Tibial nerve (tissue), 4 donors: ENCODE measurements around the gene SPIRE2. TPM values are rescaled to one million over a fixed set of nuclear protein-coding genes. Genes with fewer than 3 reads are reported as not detected.

ENCODE experiments used
- DNase-seq, 2 donors: peaks; one replicate each; pipeline ENCODE4 v3.0.0-alpha.2; 2019; ENCODE audit warnings: low spot score in 2 of 2
- H3K27ac ChIP-seq, 4 donors: fragments of 200-600 bp; sonication (generic) in 3 of 4; one replicate each; pipeline ENCODE4 v1.5.1; 2017 to 2019; ENCODE audit warnings: mild to moderate bottlenecking in 1 of 4
- H3K27me3 ChIP-seq, 2 donors: fragments of 200-600 bp; sonication (generic) in 1 of 2; one replicate each; pipeline versions ENCODE4 v1.5.1 to v1.6.0; 2017 to 2019
- H3K36me3 ChIP-seq, 3 donors: fragments of 200-600 bp; sonication (generic); one replicate each; pipeline ENCODE4 v1.5.1; 2018 to 2019
- H3K4me1 ChIP-seq, 4 donors: fragments of 200-600 bp; sonication (generic) in 3 of 4; one replicate each; pipeline ENCODE4 v1.5.1; 2017 to 2019
- H3K4me3 ChIP-seq, 4 donors: fragments of 200-600 bp; sonication (generic) in 3 of 4; one replicate each; pipeline ENCODE4 v1.5.1; 2017 to 2019; ENCODE audit warnings: mild to moderate bottlenecking in 1 of 4, moderate library complexity in 1 of 4
- H3K9me3 ChIP-seq, 4 donors: fragments of 200-600 bp; sonication (generic) in 3 of 4; one replicate each; pipeline ENCODE4 v1.5.1; 2017 to 2019
- EP300 ChIP-seq, 2 donors: sonication (generic); formaldehyde crosslinking; IDR thresholded peaks; one replicate each; pipeline ENCODE4 v1.6.1; 2017; ENCODE audit warnings: antibody characterized with exemption in 2 of 2, mild to moderate bottlenecking in 1 of 2
- POLR2A ChIP-seq, 2 donors: fragments of 450-650 bp; IDR thresholded peaks; one replicate each; pipeline ENCODE4 v1.6.1; 2017; ENCODE audit warnings: antibody characterized with exemption in 2 of 2, mild to moderate bottlenecking in 2 of 2, moderate library complexity in 2 of 2
- WGBS, 2 donors: methylation state at CpG; one replicate each; pipeline ENCODE4 v1.1.5; 2018; 5-methylcytosine and 5-hydroxymethylcytosine counted together
- total RNA-seq, 4 donors: library from RNA; depleted of rRNA; stranded (reverse); fragments of >200 nt; gene quantifications; one replicate each; pipeline ENCODE4 v1.1.0, GENCODE V29; 2016
- TF ChIP-seq, protein P1 (sequence below), 5 experiments: fragments of 200-600 bp in 3 of 5; fragments of 450-650 bp in 2 of 5; sonication (generic) in 3 of 5; IDR thresholded peaks; one replicate each; pipeline ENCODE4 v1.5.1; 2016 to 2019; ENCODE audit warnings: antibody characterized with exemption in 5 of 5, mild to moderate bottlenecking in 3 of 5, moderate library complexity in 2 of 5

The SPIRE2 gene
- total RNA-seq, 4 donors from 2014 or later: 1.1 to 7.2 (median 3.1) TPM; not detected in 1

- no peaks in the 10 kb centered on the region for H3K4me1 ChIP-seq
- H3K36me3 ChIP-seq: no peaks in the 10 kb centered on the region
- H3K27ac ChIP-seq: no peak overlapping the region
- DNase-seq: no peak
- TF ChIP-seq POLR2A (IDR thresholded peaks at IDR 0.05): no peak
- TF ChIP-seq, protein P1, sequence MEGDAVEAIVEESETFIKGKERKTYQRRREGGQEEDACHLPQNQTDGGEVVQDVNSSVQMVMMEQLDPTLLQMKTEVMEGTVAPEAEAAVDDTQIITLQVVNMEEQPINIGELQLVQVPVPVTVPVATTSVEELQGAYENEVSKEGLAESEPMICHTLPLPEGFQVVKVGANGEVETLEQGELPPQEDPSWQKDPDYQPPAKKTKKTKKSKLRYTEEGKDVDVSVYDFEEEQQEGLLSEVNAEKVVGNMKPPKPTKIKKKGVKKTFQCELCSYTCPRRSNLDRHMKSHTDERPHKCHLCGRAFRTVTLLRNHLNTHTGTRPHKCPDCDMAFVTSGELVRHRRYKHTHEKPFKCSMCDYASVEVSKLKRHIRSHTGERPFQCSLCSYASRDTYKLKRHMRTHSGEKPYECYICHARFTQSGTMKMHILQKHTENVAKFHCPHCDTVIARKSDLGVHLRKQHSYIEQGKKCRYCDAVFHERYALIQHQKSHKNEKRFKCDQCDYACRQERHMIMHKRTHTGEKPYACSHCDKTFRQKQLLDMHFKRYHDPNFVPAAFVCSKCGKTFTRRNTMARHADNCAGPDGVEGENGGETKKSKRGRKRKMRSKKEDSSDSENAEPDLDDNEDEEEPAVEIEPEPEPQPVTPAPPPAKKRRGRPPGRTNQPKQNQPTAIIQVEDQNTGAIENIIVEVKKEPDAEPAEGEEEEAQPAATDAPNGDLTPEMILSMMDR (IDR thresholded peaks at IDR 0.05): no peak
- TF ChIP-seq EP300 (IDR thresholded peaks at IDR 0.05): no peak
- no peaks in the 10 kb centered on the region for H3K27me3 ChIP-seq
- no peak overlapping the region for H3K4me3 ChIP-seq
- 77 to 85% methylated on average over 7 of the region's 7 CpGs for WGBS, 2 donors
- H3K9me3 ChIP-seq: no peaks in the 10 kb centered on the region
These were observed 43.9 kb upstream of the SPIRE2 start for GRCh38 chr16:89784406-89784805.

DNA sequence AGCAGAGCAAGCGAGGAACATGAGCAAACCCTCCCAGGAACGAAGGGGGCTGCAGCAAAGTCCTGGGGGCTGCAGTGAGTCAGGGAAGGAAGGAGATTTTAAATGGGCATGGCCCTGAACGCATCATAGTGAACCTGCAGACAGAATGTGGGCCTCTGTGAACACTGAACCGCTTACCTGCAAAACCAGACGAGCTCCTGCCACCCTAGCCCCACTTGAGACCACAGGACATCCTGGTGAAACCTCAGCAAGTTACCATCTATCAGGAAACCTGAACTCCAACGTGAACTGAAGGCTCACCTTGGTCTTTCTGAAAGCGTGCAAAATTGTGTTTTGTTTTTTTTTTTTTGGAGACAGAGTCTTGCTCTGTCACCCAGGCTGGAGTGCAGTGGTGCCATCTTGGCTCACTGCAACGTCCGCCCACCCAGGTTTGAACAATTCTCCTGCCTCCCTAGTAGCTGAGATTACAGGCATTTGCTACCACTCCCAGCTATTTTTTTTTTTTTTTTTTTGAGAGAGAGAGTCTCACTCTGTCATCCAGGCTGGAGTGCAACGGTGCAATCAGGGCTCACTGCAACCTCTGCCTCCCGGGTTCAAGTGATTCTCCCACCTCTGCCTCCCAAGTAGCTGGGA is 42.6 kb upstream of the SPIRE2 start:
- H3K9me3 ChIP-seq: no peaks in the 10 kb centered on the region
- TF ChIP-seq EP300 (IDR thresholded peaks at IDR 0.05): no peak
- TF ChIP-seq POLR2A (IDR thresholded peaks at IDR 0.05): no peak
- TF ChIP-seq, protein P1 (IDR thresholded peaks at IDR 0.05): no peak
- H3K27ac ChIP-seq: no peak overlapping the region
- no peaks in the 10 kb centered on the region for H3K27me3 ChIP-seq
- 88 to 90% methylated on average over 11 of the region's 11 CpGs for WGBS, 2 donors
- no peaks in the 10 kb centered on the region for H3K36me3 ChIP-seq
- H3K4me1 ChIP-seq: no peaks in the 10 kb centered on the region
- DNase-seq: no peak
- H3K4me3 ChIP-seq: no peak overlapping the region

DNA sequence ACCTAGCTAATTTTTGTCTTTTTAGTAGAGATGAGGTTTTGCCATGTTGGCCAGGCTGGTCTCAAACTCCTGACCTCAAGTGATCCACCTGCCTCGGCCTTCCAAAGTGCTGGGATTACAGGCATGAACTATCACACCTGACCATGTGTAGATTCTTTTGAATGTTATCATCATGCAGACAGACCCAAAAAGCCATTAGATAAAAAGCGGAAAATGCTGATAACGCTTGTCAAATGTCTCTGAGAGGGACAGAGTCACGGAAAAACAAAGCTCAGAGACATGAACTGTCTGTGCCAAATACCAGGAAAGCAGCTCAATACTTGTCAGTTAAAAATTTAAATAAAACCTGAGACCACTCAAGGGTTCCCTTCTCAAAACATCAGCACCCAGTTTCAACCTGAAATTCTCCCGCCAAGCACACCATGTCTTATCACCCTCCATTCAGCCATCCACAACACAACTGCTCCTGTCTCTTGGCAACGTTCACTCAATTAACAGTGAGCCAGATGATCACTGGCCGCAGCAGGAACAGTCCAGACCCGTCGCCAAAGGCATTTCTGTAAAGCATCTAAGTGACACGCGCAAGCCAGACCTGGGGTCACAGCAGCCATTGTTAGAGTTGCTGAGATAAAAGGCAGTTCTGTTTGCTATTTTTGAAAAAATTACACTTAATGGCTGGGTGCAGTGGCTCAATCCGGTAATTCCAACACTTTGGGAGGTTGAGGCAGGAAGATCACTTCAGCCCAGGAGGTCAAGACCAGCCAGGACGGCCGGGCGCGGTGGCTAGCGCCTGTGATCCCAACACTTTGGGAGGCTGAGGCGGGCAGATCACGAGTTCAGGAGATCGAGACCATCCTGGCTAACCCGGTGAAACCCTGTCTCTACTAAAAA is 41.6 kb upstream of the SPIRE2 start:
- H3K27me3 ChIP-seq: no peaks in the 10 kb centered on the region
- no peaks in the 10 kb centered on the region for H3K36me3 ChIP-seq
- no peak for TF ChIP-seq EP300 (IDR thresholded peaks at IDR 0.05)
- TF ChIP-seq, protein P1 (IDR thresholded peaks at IDR 0.05): no peak
- no peak for TF ChIP-seq POLR2A (IDR thresholded peaks at IDR 0.05)
- no peak overlapping the region for H3K4me3 ChIP-seq
- H3K4me1 ChIP-seq: no peaks in the 10 kb centered on the region
- 87 to 88% methylated on average over 20 to 21 of the region's 21 CpGs for WGBS, 2 donors
- no peaks in the 10 kb centered on the region for H3K9me3 ChIP-seq
- no peak overlapping the region for H3K27ac ChIP-seq
- DNase-seq: no peak

GRCh38 chr16:89787365-89787805 is 40.9 kb upstream of the SPIRE2 start:
- Histone ChIP-seq H3K36me3 (no peaks in the 10 kb centered on the region), H3K9me3 (no peaks in the 10 kb centered on the region), H3K4me3 (no peak overlapping the region), H3K4me1 (no peaks in the 10 kb centered on the region), H3K27me3 (no peaks in the 10 kb centered on the region), H3K27ac (no peak overlapping the region)
- WGBS, 2 donors: 95 to 97% methylated on average over 9 of the region's 9 CpGs
- no peak for TF ChIP-seq POLR2A (IDR thresholded peaks at IDR 0.05)
- TF ChIP-seq, protein P1 (IDR thresholded peaks at IDR 0.05): no peak
- DNase-seq: no peak
